HCT116 (cell line): ENCODE measurements around the gene TOPORS. TPM values are rescaled to one million over a fixed set of nuclear protein-coding genes. Genes with fewer than 3 reads are reported as not detected.

Experiments used
- ATAC-seq: fragments of 200-7000 bp; cut with Tn5 transposase; 2 replicates; pipeline ENCODE4 v1.9.1; 2020; ENCODE audit warnings: mild to moderate bottlenecking, moderate library complexity
- BruUV-seq: library from RNA; stranded (reverse); fragments of 400-500 nt; replicated peaks from 2 replicates; lab custom pipeline; 2021; lab: Mats Ljungman, UMichigan
- CTCF ChIA-PET: fragments of 300-600 bp; sonication (Branson Sonifier 250); formaldehyde crosslinking; loops from one replicate; lab custom pipeline; 2021; ENCODE audit warnings: antibody characterized with exemption; lab: Charles Lee
- POLR2A ChIA-PET: fragments of 300-600, 350-600 bp; sonication (Branson Sonifier 250); formaldehyde crosslinking; loops from one replicate; lab custom pipeline; 2021; ENCODE audit warnings: antibody characterized with exemption; lab: Charles Lee
- RAD21 ChIA-PET, 2 experiments: fragments of 300-600 bp; sonication (Branson Sonifier 250); formaldehyde crosslinking; loops; one replicate each; lab custom pipeline; 2023; ENCODE audit warnings: low total read pairs in 2 of 2; ENCODE audit not compliant: uncharacterized antibody in 2 of 2, unreplicated experiment in 2 of 2, low non-redundant PET in 1 of 2; lab: Charles Lee
- DNase-seq: peaks from one replicate; pipeline ENCODE4 v3.0.0-alpha.2; 2010; ENCODE audit warnings: low read depth, low spot score
- H2AFZ ChIP-seq: fragments of 200-600 bp; shearing (Covaris generic), sonication (generic); 2 replicates; pipeline ENCODE4 v1.6.1; 2017; ENCODE audit warnings: low read depth, mixed run types, mixed read lengths, antibody characterized with exemption, low read length; ENCODE audit not compliant: poor library complexity, severe bottlenecking
- H3K27ac ChIP-seq: 2 replicates; pipeline ENCODE4 v1.5.1; 2012; ENCODE audit warnings: low read depth, low read length
- H3K27me3 ChIP-seq: fragments of 200-600 bp; sonication (generic); 2 replicates; pipeline ENCODE4 v1.6.1; 2016; ENCODE audit warnings: mixed run types, low read length, mixed read lengths; ENCODE audit not compliant: insufficient read depth
- H3K36me3 ChIP-seq, 2 experiments: fragments of 200-500 bp in 1 of 2; fragments of 200-600 bp in 1 of 2; sonication (Bioruptor generic) in 1 of 2; sonication (generic) in 1 of 2; 2 replicates each; pipeline versions ENCODE4 v1.5.1 to v1.6.1; 2014 to 2016; ENCODE audit warnings: low read length in 2 of 2, inconsistent platforms in 1 of 2, mixed read lengths in 1 of 2, mixed run types in 1 of 2; ENCODE audit not compliant: insufficient read depth in 2 of 2, control insufficient read depth in 1 of 2
- H3K4me1 ChIP-seq, 2 experiments: fragments of 200-600 bp in 1 of 2; sonication (generic) in 1 of 2; 2 replicates each; pipeline versions ENCODE4 v1.5.1 to v1.6.1; 2012 to 2017; ENCODE audit warnings: low read length in 2 of 2, inconsistent platforms in 1 of 2, mild to moderate bottlenecking in 1 of 2, mixed read lengths in 1 of 2, mixed run types in 1 of 2, moderate library complexity in 1 of 2; ENCODE audit not compliant: insufficient read depth in 2 of 2, control insufficient read depth in 1 of 2
- H3K4me2 ChIP-seq: fragments of 200-600 bp; sonication (generic); 2 replicates; pipeline ENCODE4 v1.6.1; 2017; ENCODE audit warnings: mixed run types, low read length, mixed read lengths
- H3K4me3 ChIP-seq, 2 experiments: fragments of 200-600 bp in 1 of 2; sonication (generic) in 1 of 2; replicated peaks in 1 of 2; 2 replicates each; pipeline ENCODE4 v1.5.1; 2011 to 2016; ENCODE audit warnings: low read length in 2 of 2, control low read depth in 1 of 2, low read depth in 1 of 2, mild to moderate bottlenecking in 1 of 2, mixed read lengths in 1 of 2, mixed run types in 1 of 2
- H3K79me2 ChIP-seq: fragments of 200-600 bp; sonication (generic); 2 replicates; pipeline ENCODE4 v1.6.1; 2017; ENCODE audit warnings: mild to moderate bottlenecking, mixed run types, low read length, moderate library complexity, mixed read lengths; ENCODE audit not compliant: insufficient read depth
- H3K9ac ChIP-seq: fragments of 200-600 bp; sonication (generic); 2 replicates; pipeline ENCODE4 v1.6.1; 2016; ENCODE audit warnings: low read length, mixed read lengths
- H3K9me2 ChIP-seq: fragments of 200-600 bp; sonication (generic), shearing (Covaris generic); 2 replicates; pipeline ENCODE4 v1.6.1; 2017; ENCODE audit warnings: mixed run types, mild to moderate bottlenecking, moderate library complexity; ENCODE audit not compliant: insufficient read depth
- H3K9me3 ChIP-seq, 2 experiments: fragments of 200-500 bp in 1 of 2; fragments of 200-600 bp in 1 of 2; sonication (Bioruptor generic) in 1 of 2; sonication (generic) in 1 of 2; 2 replicates each; pipeline ENCODE4 v1.6.1; 2014 to 2017; ENCODE audit warnings: low read length in 2 of 2, mixed read lengths in 2 of 2, inconsistent platforms in 1 of 2, low read depth in 1 of 2, mild to moderate bottlenecking in 1 of 2, mixed run types in 1 of 2, moderate library complexity in 1 of 2; ENCODE audit not compliant: control insufficient read depth in 1 of 2, insufficient read depth in 1 of 2
- H4K20me1 ChIP-seq: fragments of 200-600 bp; sonication (generic), shearing (Covaris generic); 2 replicates; pipeline ENCODE4 v1.6.1; 2017; ENCODE audit warnings: mixed run types, mild to moderate bottlenecking, moderate library complexity; ENCODE audit not compliant: insufficient read depth
- CEBPB ChIP-seq: IDR thresholded peaks from 2 replicates; pipeline ENCODE4 v1.6.1; 2012; ENCODE audit warnings: low read depth
- EGR1 ChIP-seq: IDR thresholded peaks from 2 replicates; pipeline ENCODE4 v1.6.1; 2012; ENCODE audit warnings: low read depth
- ELF1 ChIP-seq: IDR thresholded peaks from 2 replicates; pipeline ENCODE4 v1.6.1; 2012; ENCODE audit warnings: low read depth, borderline replicate concordance
- JUND ChIP-seq: IDR thresholded peaks from 2 replicates; pipeline ENCODE4 v1.6.1; 2012
- RAD21 ChIP-seq: IDR thresholded peaks from 2 replicates; pipeline ENCODE4 v1.6.1; 2012; ENCODE audit warnings: low read depth, mild to moderate bottlenecking
- SIN3A ChIP-seq: IDR thresholded peaks from 2 replicates; pipeline ENCODE4 v1.6.1; 2012; ENCODE audit warnings: low read depth
- SRF ChIP-seq: IDR thresholded peaks from 2 replicates; pipeline ENCODE4 v1.6.1; 2012; ENCODE audit warnings: low read depth
- TCF7L2 ChIP-seq: IDR thresholded peaks from 2 replicates; pipeline ENCODE4 v1.7.0; 2011; ENCODE audit warnings: borderline replicate concordance, inconsistent platforms; ENCODE audit not compliant: insufficient read depth, insufficient read length; ENCODE audit errors: extremely low read depth
- ZNF274 ChIP-seq: fragments of 200-500 bp; sonication (Bioruptor generic); IDR thresholded peaks from 2 replicates; pipeline ENCODE4 v1.6.1; 2014; ENCODE audit warnings: mild to moderate bottlenecking, low read depth, low read length, inconsistent platforms
- intact Hi-C: fragments of 100-400 bp; cut with micrococcal nuclease; formaldehyde crosslinking; loops from 2 replicates; pipeline ENCODE4 v1.10.0; 2022
- total RNA-seq: library from RNA; stranded (reverse); gene quantifications from one replicate; pipeline ENCODE4 v1.2.1, GENCODE V29; 2021; ENCODE audit not compliant: unreplicated experiment
- TF ChIP-seq, protein P1 (sequence below): IDR thresholded peaks from 2 replicates; pipeline ENCODE4 v1.6.1; 2012
- TF ChIP-seq, protein P2 (sequence below): IDR thresholded peaks from 2 replicates; pipeline ENCODE4 v1.6.1; 2011; ENCODE audit warnings: mild to moderate bottlenecking, low read length, moderate library complexity; ENCODE audit not compliant: insufficient replicate concordance; ENCODE audit errors: extremely low read depth
- TF ChIP-seq, protein P3 (sequence below): IDR thresholded peaks from 2 replicates; pipeline ENCODE4 v1.6.1; 2012

The TOPORS gene
- total RNA-seq, 1 experiment from 2014 or later, result 12.7 TPM

DNA sequence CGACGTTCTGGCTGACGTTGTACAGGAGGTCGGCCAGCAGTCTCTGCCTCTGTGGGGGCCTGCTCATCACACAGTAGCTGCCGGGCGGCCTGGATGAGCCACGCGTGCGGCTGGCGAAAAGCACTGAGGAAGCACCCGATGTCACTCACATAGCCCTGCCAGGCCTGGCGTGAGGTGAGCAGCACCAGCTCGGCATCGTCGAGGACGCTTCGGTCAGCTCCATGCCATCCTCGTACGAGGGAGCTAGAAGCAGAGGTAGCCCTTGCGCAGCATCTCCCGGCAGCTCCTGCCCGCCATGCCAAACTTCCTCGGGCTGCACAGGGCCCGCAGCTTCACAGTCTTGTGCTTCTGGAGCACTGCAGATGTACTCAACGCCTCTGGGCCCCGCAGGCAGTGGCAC, 14.4 kb upstream of the TOPORS start:
- ChIA-PET RAD21 (no interaction called here), CTCF (interaction anchor here (0.8 kb wide), 1 partner anchor 188 kb away, joined by 3 read pairs; no protein-coding TSS in a partner anchor), POLR2A (no interaction called here)
- Histone ChIP-seq H3K9ac (no peak overlapping the region), H3K4me3 (no peak overlapping the region), H2AFZ (no peak overlapping the region), H3K9me2 (no peaks in the 10 kb centered on the region), H3K9me3 (no peaks in the 10 kb centered on the region), H3K27me3 (no peaks in the 10 kb centered on the region), H3K4me2 (no peak overlapping the region), H3K36me3 (peaks cover 0 to 13% of the 10 kb centered on the region in 2 experiments; a peak in 3 of 4 replicates), H4K20me1 (no peaks in the 10 kb centered on the region; the same call in 1 of the 2 replicates), H3K4me1 (peaks cover 4 to 5% of the 10 kb centered on the region in 2 experiments; a peak in 3 of 4 replicates), H3K27ac (no peak overlapping the region), H3K79me2 (peaks cover 75% of the 10 kb centered on the region)
- ATAC-seq (no peak), DNase-seq (no peak)
- intact Hi-C loops, result no loop called here
- TF ChIP-seq CEBPB, result no peak
- TF ChIP-seq, protein P1, sequence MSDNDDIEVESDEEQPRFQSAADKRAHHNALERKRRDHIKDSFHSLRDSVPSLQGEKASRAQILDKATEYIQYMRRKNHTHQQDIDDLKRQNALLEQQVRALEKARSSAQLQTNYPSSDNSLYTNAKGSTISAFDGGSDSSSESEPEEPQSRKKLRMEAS, result no peak
- TF ChIP-seq ZNF274, result no peak
- no peak for TF ChIP-seq JUND
- TF ChIP-seq RAD21, result no peak
- TF ChIP-seq SRF, result no peak
- TF ChIP-seq, protein P2, sequence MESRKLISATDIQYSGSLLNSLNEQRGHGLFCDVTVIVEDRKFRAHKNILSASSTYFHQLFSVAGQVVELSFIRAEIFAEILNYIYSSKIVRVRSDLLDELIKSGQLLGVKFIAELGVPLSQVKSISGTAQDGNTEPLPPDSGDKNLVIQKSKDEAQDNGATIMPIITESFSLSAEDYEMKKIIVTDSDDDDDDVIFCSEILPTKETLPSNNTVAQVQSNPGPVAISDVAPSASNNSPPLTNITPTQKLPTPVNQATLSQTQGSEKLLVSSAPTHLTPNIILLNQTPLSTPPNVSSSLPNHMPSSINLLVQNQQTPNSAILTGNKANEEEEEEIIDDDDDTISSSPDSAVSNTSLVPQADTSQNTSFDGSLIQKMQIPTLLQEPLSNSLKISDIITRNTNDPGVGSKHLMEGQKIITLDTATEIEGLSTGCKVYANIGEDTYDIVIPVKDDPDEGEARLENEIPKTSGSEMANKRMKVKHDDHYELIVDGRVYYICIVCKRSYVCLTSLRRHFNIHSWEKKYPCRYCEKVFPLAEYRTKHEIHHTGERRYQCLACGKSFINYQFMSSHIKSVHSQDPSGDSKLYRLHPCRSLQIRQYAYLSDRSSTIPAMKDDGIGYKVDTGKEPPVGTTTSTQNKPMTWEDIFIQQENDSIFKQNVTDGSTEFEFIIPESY, result no peak
- no peak for TF ChIP-seq ELF1
- no peak for TF ChIP-seq EGR1
- no peak for TF ChIP-seq SIN3A
- TF ChIP-seq TCF7L2, result no peak
- TF ChIP-seq, protein P3, sequence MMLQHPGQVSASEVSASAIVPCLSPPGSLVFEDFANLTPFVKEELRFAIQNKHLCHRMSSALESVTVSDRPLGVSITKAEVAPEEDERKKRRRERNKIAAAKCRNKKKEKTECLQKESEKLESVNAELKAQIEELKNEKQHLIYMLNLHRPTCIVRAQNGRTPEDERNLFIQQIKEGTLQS, result no peak
- no TSS peak for BruUV-seq
